Endothelial cell of umbilical vein (primary cell): ENCODE results near the gene ACP3. TPM values are rescaled to one million over a fixed set of nuclear protein-coding genes. Genes with fewer than 3 reads are reported as not detected.

Experiments
- BruUV-seq: library from RNA; stranded (reverse); fragments of 400-500 nt; replicated peaks from 2 replicates; lab custom pipeline; 2021; lab: Mats Ljungman, UMichigan
- CTCF ChIA-PET: fragments of 300-600, 350-600 bp; sonication (Branson Sonifier 250); formaldehyde crosslinking; loops from one replicate; lab custom pipeline; 2021; ENCODE audit warnings: antibody characterized with exemption, inconsistent platforms; lab: Charles Lee
- POLR2A ChIA-PET: fragments of 300-600, 350-600 bp; sonication (Branson Sonifier 250); formaldehyde crosslinking; loops from one replicate; lab custom pipeline; 2021; ENCODE audit warnings: antibody characterized with exemption, inconsistent platforms; lab: Charles Lee
- DNase-seq: peaks from one replicate; pipeline ENCODE4 v3.0.0-alpha.2; 2011; ENCODE audit warnings: low read depth, low spot score
- FAIRE-seq: peaks from 2 replicates; lab custom pipeline; 2011; peaks lifted over from hg19 to GRCh38; lab: Jason Lieb, UNC
- H2AFZ ChIP-seq: 2 replicates; pipeline ENCODE4 v1.6.0; 2012; ENCODE audit warnings: low read depth, low read length, control low read depth, inconsistent platforms
- H3K27ac ChIP-seq: 2 replicates; pipeline ENCODE4 v1.5.1; 2011; ENCODE audit warnings: low read depth, mild to moderate bottlenecking, control low read depth, low read length, moderate library complexity; ENCODE audit not compliant: insufficient read depth
- H3K27me3 ChIP-seq, 2 experiments: 2 replicates each; pipeline versions ENCODE4 v1.6.0 to v1.6.1; 2011; ENCODE audit warnings: low read length in 2 of 2, mixed read lengths in 1 of 2; ENCODE audit not compliant: control insufficient read depth in 2 of 2, insufficient read depth in 2 of 2
- H3K36me3 ChIP-seq, 2 experiments: 2 replicates in 1 of 2; 3 replicates in 1 of 2; pipeline ENCODE4 v1.5.1; 2011; ENCODE audit warnings: low read length in 2 of 2, mild to moderate bottlenecking in 1 of 2, moderate library complexity in 1 of 2; ENCODE audit not compliant: control insufficient read depth in 2 of 2, insufficient read depth in 2 of 2; ENCODE audit errors: extremely low read depth in 1 of 2
- H3K4me1 ChIP-seq: 3 replicates; pipeline ENCODE4 v1.5.1; 2011; ENCODE audit warnings: mild to moderate bottlenecking, low read length; ENCODE audit not compliant: control insufficient read depth, insufficient read depth; ENCODE audit errors: extremely low read depth
- H3K4me2 ChIP-seq: 2 replicates; pipeline ENCODE4 v1.6.1; 2011; ENCODE audit warnings: low read length, control low read depth, mixed read lengths; ENCODE audit not compliant: insufficient read depth
- H3K4me3 ChIP-seq, 3 experiments: fragments of 200-600 bp in 1 of 3; sonication (generic), shearing (Covaris generic) in 1 of 3; replicated peaks in 1 of 3; 2 replicates each; pipeline ENCODE4 v1.5.1; 2011 to 2016; ENCODE audit warnings: control low read depth in 3 of 3, low read length in 3 of 3, mild to moderate bottlenecking in 2 of 3, inconsistent platforms in 1 of 3, low read depth in 1 of 3, moderate library complexity in 1 of 3; ENCODE audit not compliant: insufficient read depth in 1 of 3
- H3K79me2 ChIP-seq: 2 replicates; pipeline ENCODE4 v1.6.0; 2012; ENCODE audit warnings: low read length, inconsistent platforms; ENCODE audit not compliant: control insufficient read depth, insufficient read depth
- H3K9ac ChIP-seq: replicated peaks from 2 replicates; pipeline ENCODE3; 2011; ENCODE audit warnings: low read length, control low read depth; ENCODE audit not compliant: insufficient read depth; ENCODE audit errors: extremely low read depth
- H3K9me1 ChIP-seq: replicated peaks from 3 replicates; pipeline ENCODE4 v1.6.0; 2011; ENCODE audit warnings: mild to moderate bottlenecking, low read length; ENCODE audit not compliant: control insufficient read depth, insufficient read depth; ENCODE audit errors: extremely low read depth
- H3K9me3 ChIP-seq: replicated peaks from 2 replicates; pipeline ENCODE4 v1.5.1; 2012; ENCODE audit warnings: low read length, inconsistent platforms; ENCODE audit not compliant: control insufficient read depth, insufficient read depth
- H4K20me1 ChIP-seq: replicated peaks from 2 replicates; pipeline ENCODE3; 2011; ENCODE audit warnings: mild to moderate bottlenecking, low read length; ENCODE audit not compliant: control insufficient read depth, insufficient read depth; ENCODE audit errors: extremely low read depth
- EZH2 ChIP-seq: IDR thresholded peaks from 2 replicates; pipeline ENCODE4 v1.6.1; 2012; ENCODE audit warnings: borderline replicate concordance, low read depth, mild to moderate bottlenecking, moderate library complexity, low read length, inconsistent platforms; ENCODE audit not compliant: severe bottlenecking
- FOS ChIP-seq: IDR thresholded peaks from 2 replicates; pipeline ENCODE4 v1.6.1; 2011; ENCODE audit warnings: mild to moderate bottlenecking, low read length, moderate library complexity, borderline replicate concordance; ENCODE audit not compliant: insufficient read depth
- GATA2 ChIP-seq: IDR thresholded peaks from 2 replicates; pipeline ENCODE4 v1.7.0; 2011; ENCODE audit warnings: low read depth, mild to moderate bottlenecking, moderate library complexity, mixed read lengths, low read length; ENCODE audit not compliant: insufficient read length, insufficient read depth
- JUN ChIP-seq: IDR thresholded peaks from 2 replicates; pipeline ENCODE4 v1.6.1; 2011; ENCODE audit warnings: borderline replicate concordance, low read depth; ENCODE audit not compliant: insufficient read length, insufficient read depth
- MYC ChIP-seq: IDR thresholded peaks from one replicate; pipeline ENCODE4 v1.6.1; 2011; ENCODE audit warnings: mild to moderate bottlenecking, low read depth, low read length
- POLR2A ChIP-seq: IDR thresholded peaks from 2 replicates; pipeline ENCODE4 v1.6.1; 2012; ENCODE audit warnings: low read depth, mild to moderate bottlenecking, control low read depth, low read length
- POLR2AphosphoS5 ChIP-seq: IDR thresholded peaks from 2 replicates; pipeline ENCODE4 v1.6.1; 2012; ENCODE audit warnings: low read depth, mild to moderate bottlenecking, control low read depth, low read length, moderate library complexity; ENCODE audit not compliant: insufficient read depth
- dilution Hi-C: fragments of 300-500 bp; cut with MboI; formaldehyde crosslinking; loops from one replicate; pipeline ENCODE4 v1.15.0; 2019; ENCODE audit warnings: low sequenced_read_pairs; ENCODE audit not compliant: extremely low pct_ligation_motif_present
- intact Hi-C: fragments of 100-400 bp; cut with micrococcal nuclease; formaldehyde crosslinking; loops from one replicate; pipeline ENCODE4 v1.10.0; 2022
- polyA plus RNA-seq, 4 experiments: library from polyadenylated mRNA; depleted of rRNA in 3 of 4; stranded (reverse) in 3 of 4; unstranded in 1 of 4; fragments of >200 nt; gene quantifications; 2 replicates each; pipeline versions ENCODE4 v1.2.1 to v1.2.3, GENCODE V29; 2011 to 2012; ENCODE audit warnings: missing spikeins in 1 of 4
- total RNA-seq: library from RNA; stranded (reverse); gene quantifications from 2 replicates; pipeline ENCODE4 v1.2.3, GENCODE V29; 2021
- TF ChIP-seq, protein P1 (sequence below), 2 donors: IDR thresholded peaks; 1 replicate in 1 of 2; 2 replicates in 1 of 2; pipeline ENCODE4 v1.5.1; 2011; ENCODE audit warnings: low read length in 2 of 2, mild to moderate bottlenecking in 2 of 2, moderate library complexity in 2 of 2, control low read depth in 1 of 2, inconsistent platforms in 1 of 2, low read depth in 1 of 2; ENCODE audit not compliant: insufficient read depth in 1 of 2; ENCODE audit errors: extremely low read depth in 1 of 2
- TF ChIP-seq, protein P2 (sequence below): IDR thresholded peaks from 2 replicates; pipeline ENCODE4 v1.6.1; 2011; ENCODE audit not compliant: insufficient read depth, insufficient read length

ACP3 gene
- total and polyA plus RNA-seq, 2 donors (not counting 3 experiments of a cell fraction or from before 2014, with no cell fraction given): not detected

DNA sequence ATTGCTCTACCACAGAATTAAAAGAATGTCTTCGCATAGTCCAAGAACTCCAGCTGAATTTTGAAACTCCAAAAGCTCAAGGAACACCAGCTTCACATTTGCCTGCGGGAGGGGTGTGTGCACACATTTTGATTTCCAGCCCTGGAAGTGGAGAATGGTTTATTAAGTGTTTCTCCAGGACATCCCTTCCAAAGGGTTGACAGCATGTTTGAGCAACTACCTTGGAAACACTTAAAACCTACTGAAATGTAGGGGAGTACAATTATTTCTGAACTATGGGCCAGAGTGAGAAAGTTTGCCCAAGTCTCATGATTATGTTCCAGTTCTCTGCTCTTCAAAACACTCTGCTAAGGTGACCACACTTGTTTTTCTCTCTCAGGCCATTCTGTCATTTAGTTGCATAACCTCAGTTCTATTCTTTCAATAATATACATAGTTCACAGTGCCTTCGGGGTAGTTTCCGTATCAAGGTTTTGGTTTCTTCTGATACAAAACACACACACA is 7.9 kb downstream of the ACP3 start:
- POLR2A ChIA-PET: no interaction called here

More for the DNA sequence above, 7.9 kb downstream of the ACP3 start:
- no peaks in the 10 kb centered on the region for H3K36me3 ChIP-seq
- H3K9ac ChIP-seq: no peak overlapping the region
- H3K9me1 ChIP-seq: no peaks in the 10 kb centered on the region
- H4K20me1 ChIP-seq: no peaks in the 10 kb centered on the region
- CTCF ChIA-PET: interaction anchor here (2.6 kb wide), 1 partner anchor 15 kb away, joined by 8 read pairs; no protein-coding TSS in a partner anchor
- BruUV-seq: no TSS peak
- no peak for FAIRE-seq
- no peak for DNase-seq
- no peak overlapping the region for H3K27ac ChIP-seq
- intact Hi-C loops (no loop called here), dilution Hi-C loops (no loop called here)
- H3K79me2 ChIP-seq: no peaks in the 10 kb centered on the region
- TF ChIP-seq MYC (no peak), POLR2A (no peak), EZH2 (no peak), FOS (no peak), GATA2 (no peak), POLR2AphosphoS5 (no peak), JUN (no peak)
- TF ChIP-seq, protein P1, sequence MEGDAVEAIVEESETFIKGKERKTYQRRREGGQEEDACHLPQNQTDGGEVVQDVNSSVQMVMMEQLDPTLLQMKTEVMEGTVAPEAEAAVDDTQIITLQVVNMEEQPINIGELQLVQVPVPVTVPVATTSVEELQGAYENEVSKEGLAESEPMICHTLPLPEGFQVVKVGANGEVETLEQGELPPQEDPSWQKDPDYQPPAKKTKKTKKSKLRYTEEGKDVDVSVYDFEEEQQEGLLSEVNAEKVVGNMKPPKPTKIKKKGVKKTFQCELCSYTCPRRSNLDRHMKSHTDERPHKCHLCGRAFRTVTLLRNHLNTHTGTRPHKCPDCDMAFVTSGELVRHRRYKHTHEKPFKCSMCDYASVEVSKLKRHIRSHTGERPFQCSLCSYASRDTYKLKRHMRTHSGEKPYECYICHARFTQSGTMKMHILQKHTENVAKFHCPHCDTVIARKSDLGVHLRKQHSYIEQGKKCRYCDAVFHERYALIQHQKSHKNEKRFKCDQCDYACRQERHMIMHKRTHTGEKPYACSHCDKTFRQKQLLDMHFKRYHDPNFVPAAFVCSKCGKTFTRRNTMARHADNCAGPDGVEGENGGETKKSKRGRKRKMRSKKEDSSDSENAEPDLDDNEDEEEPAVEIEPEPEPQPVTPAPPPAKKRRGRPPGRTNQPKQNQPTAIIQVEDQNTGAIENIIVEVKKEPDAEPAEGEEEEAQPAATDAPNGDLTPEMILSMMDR (IDR thresholded peaks at IDR 0.05; ENCODE audit: extremely low read depth in 1 of 2, insufficient read depth in 1 of 2, low read depth in 1 of 2, low read length in 2 of 2): no peak
- TF ChIP-seq, protein P2, sequence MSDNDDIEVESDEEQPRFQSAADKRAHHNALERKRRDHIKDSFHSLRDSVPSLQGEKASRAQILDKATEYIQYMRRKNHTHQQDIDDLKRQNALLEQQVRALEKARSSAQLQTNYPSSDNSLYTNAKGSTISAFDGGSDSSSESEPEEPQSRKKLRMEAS: no peak
- H3K9me3 ChIP-seq: no peaks in the 10 kb centered on the region
- H3K4me3 ChIP-seq: no peak overlapping the region
- no peak overlapping the region for H3K4me2 ChIP-seq
- H2AFZ ChIP-seq: no peak overlapping the region
- H3K4me1 ChIP-seq: no peaks in the 10 kb centered on the region
- peaks cover 2 to 3% of the 10 kb centered on the region in 2 experiments for H3K27me3 ChIP-seq
